Spleen (tissue), 7 donors: ENCODE data around the gene MUC5B.

Experiments
- CTCF ChIP-seq, 11 experiments: fragments of 200-600 bp in 7 of 11; fragments of 450-650 bp in 4 of 11; sonication (generic) in 4 of 11; IDR thresholded peaks in 8 of 11; conservative IDR thresholded peaks in 3 of 11; 1 replicate in 7 of 11; 2 replicates in 4 of 11; pipeline versions ENCODE4 v1.4.0 to v1.8.0; 2016 to 2021; ENCODE audit warnings: antibody characterized with exemption in 11 of 11, inconsistent platforms in 4 of 11, mild to moderate bottlenecking in 1 of 11
- POLR2A ChIP-seq, 3 donors: fragments of 450-650 bp; IDR thresholded peaks; one replicate each; pipeline ENCODE4 v1.5.1; 2017; ENCODE audit warnings: antibody characterized with exemption in 3 of 3, mild to moderate bottlenecking in 1 of 3
- POLR2AphosphoS5 ChIP-seq, 3 donors: sonication (generic); formaldehyde crosslinking; IDR thresholded peaks; one replicate each; pipeline ENCODE4 v1.5.1; 2017; ENCODE audit warnings: antibody characterized with exemption in 3 of 3
- donor health status: DM: no; HTN: no; CAD: no; lungs with moderate emphysema.
- donor health status: DM: no; HTN: no; CAD: no.
- donor health status: DM: no; HTN: no; CAD: no.

GRCh38 chr11:1177020-1177770, 45.7 kb upstream of the MUC5B start:
- TF ChIP-seq CTCF (IDR thresholded peaks at IDR 0.05 in 8 of 11, conservative IDR thresholded peaks at IDR 0.05 in 3 of 11) (no peak), POLR2A (IDR thresholded peaks at IDR 0.05) (no peak), POLR2AphosphoS5 (IDR thresholded peaks at IDR 0.05) (no peak)
